HG02840 (cell line): ENCODE results near the gene RNASE7.

Experiments
- ATAC-seq: cut with Tn5 transposase; IDR thresholded peaks from one replicate; pipeline ENCODE4 v1.9.1; 2021; ENCODE audit warnings: mild to moderate bottlenecking, moderate library complexity, moderate number of reproducible peaks; ENCODE audit not compliant: unreplicated experiment, low FRiP score

The RNASE7 gene

DNA sequence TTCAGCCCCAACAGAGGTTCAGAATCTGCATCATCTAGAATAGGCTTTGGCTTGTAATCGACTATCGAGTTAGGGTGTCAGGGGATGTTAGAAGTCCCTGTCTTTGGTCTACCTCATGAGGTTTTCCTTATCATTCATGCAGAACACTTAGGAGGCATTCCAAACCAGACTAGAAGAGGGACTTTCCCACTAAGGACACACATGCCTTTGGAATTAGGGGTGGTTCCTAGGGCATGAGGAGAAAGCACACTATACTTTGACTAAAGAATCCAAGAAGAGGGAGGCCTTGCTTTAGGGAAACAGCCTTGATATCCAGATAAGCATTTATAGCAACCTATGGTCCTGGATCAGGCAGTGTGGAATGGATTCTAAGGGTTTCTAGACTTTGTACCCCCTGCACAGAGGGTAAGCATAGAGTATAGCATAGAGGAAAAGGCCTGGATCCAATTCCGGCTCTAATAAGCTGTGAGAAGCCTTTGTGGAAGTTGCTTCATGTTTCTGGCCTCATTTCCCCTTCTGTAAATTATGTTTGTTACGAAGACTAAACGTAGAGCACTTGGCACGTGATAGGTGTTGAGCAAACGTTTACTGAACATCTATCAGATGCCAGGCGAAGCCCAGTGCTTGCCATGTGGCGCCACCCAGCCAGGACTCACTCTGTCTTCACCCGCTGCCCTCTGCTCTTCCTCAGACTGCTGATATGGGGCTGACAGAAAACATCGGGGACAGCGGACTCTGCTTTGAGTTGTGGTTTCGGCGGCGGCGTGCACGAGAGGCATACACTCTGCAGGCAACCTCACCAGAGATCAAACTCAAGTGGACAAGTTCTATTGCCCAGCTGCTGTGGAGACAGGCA is 43.1 kb downstream of the RNASE7 start:
- no peak for ATAC-seq

DNA sequence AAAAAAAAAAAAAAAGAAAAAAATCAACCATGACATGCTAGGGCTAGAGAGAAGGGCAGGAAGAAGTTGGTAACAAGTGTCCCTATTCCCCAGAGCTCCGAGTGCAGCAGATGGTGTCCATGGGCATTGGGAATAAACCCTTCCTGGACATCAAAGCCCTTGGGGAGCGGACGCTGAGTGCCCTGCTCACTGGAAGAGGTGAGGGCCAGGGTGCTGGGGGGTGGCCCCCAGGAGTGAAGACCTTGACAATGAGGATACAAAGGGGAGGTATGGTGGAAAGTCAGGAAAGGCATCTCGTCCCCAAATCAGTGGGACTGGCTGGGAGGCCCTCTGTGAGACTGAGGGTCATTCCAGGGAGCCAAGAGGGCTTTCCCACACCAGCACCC is 44.7 kb downstream of the RNASE7 start:
- no peak for ATAC-seq

DNA sequence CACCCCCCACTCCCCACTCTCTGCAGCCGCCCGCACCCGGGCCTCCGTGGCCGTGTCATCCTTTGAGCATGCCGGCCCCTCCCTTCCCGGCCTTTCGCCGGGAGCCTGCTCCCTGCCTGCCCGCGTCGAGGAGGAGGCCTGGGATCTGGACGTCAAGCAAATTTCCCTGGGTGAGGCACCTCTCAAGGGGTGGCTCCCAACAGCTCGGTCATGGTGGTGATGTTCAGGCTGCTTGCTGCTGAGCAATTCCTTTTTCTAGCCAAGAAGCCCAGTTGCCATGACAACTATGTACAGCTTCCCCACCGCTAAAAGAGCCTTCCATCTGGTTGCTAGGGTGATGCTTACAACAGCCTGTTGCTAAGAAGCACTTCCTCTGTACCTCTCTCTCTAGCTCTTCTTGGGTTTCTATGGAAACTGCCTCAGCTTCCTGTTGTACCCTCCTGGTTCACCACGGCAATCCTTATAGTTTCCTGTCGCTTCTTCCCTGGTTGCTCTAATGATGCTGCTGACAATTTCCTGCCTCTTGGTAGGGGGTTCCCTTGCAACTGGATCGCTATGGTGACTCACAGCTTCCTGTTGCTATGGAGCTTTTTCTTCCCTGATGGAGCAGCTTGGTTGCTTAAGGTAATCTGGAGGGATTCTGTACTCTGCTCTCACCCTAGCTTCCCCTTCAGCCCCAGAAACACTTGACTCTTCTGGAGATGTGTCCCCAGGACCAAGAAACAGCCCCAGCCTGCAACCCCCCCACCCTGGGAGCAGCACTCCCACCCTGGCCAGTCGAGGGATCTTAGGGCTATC is 45.3 kb downstream of the RNASE7 start:
- ATAC-seq, result no peak

DNA sequence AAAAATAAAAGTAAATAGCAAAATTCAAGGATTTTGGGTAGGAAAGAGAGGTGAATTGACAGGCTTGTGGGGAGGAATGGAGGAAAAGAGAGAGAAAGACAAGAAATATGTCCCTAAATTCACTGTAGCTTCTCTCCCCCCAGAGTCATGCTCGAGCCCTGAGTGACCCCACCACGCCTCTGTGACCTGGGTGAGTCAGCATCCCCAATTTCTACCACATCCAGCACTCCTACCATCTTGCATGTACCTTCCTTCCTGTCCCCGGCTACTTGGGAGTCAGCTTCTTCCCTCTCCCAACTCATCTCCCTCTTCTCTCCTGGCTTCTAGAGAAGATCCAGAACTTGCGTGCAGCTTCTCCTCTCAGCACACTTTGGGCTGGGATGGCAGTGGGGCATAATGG is 46.5 kb downstream of the RNASE7 start:
- ATAC-seq, result no peak

DNA sequence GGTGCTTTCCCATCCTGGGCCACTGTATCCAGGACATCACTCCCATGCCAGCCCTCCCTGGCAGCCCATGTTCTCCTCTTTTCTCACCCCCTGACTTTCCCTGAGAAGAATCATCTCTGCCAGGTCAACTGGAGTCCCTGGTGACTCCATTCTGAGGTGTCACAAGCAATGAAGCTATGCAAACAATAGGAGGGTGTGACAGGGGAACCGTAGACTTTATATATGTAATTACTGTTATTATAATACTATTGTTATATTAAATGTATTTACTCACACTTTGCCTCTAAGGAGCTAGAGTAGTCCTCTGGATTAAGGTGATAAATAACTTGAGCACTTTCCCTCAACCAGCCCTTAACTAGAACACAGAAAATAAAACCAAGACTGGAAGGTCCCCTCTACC is 47.1 kb downstream of the RNASE7 start:
- ATAC-seq, result no peak

DNA sequence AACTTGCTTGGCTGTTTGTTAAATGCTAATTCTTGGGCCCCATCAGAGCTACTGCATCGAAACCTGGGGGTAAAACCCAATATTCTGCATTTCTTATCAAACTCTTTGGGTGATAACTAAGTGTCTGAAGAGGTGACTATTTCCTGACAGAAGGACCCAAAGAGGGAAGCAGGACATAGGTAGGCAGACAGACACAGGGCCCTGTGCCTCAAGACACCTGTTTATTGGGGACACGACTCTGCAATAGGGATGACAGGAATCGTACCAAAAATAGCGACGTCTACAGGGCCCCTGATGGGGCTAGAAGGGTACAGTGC is 47.7 kb downstream of the RNASE7 start:
- no peak for ATAC-seq

DNA sequence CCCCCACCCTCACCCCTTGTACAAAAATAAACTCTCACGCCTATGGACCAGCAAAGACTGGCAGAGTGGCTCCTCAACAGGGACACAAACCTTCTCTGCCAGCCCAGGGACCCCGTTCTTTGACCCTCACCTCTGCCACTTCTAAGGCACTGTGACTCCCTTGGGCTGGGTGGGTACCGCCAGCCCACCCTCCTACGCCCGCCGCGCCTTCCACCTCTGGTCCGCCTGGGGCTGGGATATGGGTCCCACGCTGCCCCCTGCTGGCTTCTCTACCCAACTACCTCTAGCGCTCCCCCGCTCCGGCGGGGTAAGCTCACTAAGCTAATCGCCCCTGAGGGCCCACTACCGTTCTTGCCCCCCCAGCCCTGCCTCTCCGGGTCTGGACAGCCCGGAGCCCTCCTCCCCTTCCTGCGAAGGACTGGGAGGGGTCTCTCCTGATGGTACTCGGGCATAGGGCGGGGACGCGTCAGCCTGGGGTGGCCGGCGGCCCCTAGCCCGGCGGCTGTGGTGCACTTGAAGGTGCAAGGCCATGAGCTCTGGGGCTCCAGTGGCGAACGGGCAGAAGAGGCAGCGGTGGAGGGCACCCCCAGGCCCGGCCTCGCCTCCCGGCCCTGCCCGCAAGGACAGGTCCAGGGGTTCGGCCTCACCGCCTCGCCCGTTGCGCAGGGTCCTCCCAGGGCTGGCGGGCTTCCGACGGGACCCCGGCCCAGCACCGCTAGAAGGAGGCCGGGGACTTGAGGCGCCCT is 48.2 kb downstream of the RNASE7 start:
- ATAC-seq, result no peak

DNA sequence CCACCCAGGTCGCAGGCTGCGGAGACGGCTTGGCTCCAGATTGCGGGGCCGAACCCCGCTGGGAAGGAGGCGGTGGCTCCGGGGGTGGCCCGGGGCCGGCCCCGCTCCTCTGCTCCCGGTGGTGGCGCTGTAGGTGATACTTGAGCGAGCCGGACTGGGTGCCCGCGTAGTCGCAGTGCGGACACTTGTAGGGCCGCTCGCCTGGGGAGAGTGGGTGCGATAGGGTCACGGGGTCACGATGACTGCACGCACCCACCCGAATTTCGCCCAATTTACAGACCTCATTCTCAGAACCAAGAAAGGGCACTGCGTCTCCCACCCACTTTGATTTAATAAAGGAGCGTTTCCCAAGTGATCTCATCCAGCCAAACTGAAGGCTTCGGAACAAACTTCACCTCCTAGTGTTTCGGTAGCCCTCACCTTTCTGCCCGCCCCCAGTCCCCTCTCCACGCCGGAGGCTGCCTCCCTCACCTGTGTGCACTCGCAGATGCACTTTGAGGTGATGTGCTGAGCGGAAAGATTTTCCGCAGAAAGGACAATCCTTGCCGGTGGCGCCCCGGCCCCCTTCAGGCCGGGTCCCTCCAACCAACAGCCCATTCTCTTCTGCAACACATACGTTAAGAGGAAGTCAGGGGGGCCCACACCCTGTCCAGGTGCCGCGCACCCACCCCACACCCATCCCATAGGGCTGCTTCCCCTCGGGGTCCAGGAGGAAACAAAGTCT is 48.9 kb downstream of the RNASE7 start:
- no peak for ATAC-seq

DNA sequence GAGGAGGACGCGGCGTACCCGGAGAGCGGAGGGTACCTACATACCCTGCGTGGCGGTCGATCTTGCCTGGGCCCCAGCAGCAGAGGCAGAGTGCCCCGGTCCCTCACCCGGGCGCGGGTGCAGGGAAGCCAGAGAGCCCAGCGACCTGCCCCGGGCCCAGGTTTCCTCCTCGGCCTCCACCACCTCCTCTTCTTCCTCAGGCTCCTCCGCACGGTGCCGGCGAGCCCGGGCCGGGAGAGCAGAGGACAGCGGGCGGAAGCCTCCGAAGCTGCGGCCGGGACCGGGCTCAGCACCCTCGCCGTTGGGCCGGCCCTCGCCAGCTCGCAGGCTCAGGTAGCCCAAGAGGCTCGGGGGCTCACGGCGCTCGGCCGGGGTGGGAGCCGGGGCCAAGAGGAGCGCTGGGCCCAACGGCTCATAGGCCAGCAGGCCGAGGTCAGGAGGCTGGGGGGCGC is 49.7 kb downstream of the RNASE7 start:
- no peak for ATAC-seq

DNA sequence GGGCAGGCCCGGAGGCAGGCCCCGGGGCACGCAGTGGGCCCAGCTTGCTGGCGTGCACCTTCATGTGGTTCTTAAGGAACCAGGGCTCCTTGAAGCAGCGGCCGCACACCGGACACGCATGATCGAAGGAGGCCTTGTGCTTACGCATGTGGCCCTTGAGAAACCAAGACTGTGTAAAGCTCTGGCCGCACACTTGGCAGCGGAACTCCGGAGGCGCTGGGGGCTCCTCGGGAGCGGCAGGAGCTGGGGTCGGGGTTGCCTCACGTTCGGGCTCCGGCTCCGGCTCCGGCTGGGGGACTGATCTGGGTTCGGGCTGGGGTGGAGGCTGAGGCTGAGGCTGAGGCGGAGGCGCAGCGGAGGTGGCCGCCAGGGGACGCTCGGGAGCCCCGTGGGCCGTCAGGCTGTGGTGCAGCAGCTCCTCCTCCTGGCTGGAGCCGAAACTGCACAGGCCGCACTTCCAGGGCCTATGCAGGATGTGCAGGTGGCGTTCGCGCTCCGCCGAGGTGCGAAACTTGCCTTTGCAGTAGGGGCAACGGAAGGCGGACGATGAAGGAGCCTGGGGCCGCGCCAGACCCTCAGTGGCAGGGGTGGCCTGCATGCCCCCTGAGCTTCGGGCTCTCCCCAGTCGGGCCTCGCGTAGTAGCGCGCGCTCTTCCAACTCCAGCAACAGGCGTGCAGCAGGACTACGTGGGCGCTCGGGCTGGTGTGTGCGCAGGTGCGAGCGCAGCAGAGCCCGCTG is 50.3 kb downstream of the RNASE7 start:
- ATAC-seq, result no peak

DNA sequence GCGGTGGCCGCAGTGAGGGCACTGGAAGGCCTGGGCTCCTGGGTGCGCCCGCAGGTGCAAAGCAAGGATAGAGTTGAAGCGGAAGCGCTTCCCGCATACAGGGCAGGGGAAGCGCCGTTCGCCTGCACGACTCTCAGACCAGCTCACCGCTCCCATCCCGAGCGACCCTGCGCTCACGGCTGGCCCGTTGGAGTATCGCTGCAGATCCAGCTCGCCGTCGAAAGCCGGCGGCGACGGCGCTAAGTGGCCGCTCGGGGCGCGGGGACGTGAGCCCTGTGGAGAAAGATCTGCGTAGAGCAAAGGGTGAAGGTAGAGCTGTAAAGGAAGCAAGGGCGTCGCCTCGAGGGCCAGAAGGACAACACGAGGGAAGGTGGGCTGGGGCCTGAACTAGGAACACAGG is 50.9 kb downstream of the RNASE7 start:
- ATAC-seq, result no peak
